Keratinocyte (primary cell): Measurements from ENCODE around the gene PTPRN2.

Source experiments
- EZH2 ChIP-seq: IDR thresholded peaks from one replicate; pipeline ENCODE4 v1.6.1; 2012; ENCODE audit warnings: inconsistent platforms, mild to moderate bottlenecking, low read length, moderate library complexity
- TF ChIP-seq, protein P1 (sequence below), 3 experiments: IDR thresholded peaks in 1 of 3; conservative IDR thresholded peaks in 1 of 3; optimal IDR thresholded peaks in 1 of 3; 2 replicates in 2 of 3; 3 replicates in 1 of 3; pipeline versions ENCODE3 to v1.5.1; 2011; ENCODE audit warnings: low read length in 3 of 3, mild to moderate bottlenecking in 3 of 3, moderate library complexity in 2 of 3, control low read depth in 1 of 3, inconsistent platforms in 1 of 3; ENCODE audit not compliant: insufficient read depth in 2 of 3; ENCODE audit errors: extremely low read depth in 1 of 3

DNA sequence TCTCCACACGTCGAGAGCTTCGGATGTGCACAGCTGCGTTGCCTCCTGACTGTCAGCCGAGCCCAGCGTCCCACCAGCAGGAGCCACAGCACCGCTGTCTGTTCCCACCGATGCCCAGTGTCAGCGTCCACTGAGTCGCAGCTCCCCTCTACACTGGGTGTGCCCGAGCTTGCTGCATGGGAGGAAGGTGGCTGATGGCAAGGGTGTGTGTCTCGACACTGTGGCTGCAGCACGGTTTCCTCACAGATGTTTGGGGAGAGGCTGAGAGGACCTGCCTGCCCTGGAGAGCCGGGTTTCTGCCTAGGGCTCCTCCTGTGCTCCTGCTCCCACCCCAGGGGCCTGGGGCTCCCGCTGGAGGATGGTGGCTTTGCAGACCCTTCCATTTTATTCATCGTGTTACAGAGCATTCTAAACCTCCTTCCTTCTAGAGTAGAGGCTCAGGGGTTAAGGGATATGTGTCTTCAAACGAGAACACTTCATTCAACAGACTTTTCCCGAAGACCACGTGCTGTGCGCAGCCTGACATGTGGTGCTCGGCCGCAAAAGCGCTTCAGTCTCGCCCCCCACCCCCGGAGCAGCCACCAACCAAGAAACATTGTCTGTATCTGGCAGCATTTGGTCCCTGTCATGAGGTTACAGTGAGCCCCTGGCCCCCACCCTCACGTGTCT lies 866.0 kb downstream of the PTPRN2 start:
- TF ChIP-seq, protein P1, sequence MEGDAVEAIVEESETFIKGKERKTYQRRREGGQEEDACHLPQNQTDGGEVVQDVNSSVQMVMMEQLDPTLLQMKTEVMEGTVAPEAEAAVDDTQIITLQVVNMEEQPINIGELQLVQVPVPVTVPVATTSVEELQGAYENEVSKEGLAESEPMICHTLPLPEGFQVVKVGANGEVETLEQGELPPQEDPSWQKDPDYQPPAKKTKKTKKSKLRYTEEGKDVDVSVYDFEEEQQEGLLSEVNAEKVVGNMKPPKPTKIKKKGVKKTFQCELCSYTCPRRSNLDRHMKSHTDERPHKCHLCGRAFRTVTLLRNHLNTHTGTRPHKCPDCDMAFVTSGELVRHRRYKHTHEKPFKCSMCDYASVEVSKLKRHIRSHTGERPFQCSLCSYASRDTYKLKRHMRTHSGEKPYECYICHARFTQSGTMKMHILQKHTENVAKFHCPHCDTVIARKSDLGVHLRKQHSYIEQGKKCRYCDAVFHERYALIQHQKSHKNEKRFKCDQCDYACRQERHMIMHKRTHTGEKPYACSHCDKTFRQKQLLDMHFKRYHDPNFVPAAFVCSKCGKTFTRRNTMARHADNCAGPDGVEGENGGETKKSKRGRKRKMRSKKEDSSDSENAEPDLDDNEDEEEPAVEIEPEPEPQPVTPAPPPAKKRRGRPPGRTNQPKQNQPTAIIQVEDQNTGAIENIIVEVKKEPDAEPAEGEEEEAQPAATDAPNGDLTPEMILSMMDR (optimal IDR thresholded peaks at IDR 0.05 in 1 of 3, IDR thresholded peaks at IDR 0.05 in 1 of 3, conservative IDR thresholded peaks at IDR 0.05 in 1 of 3; ENCODE audit: extremely low read depth in 1 of 3, insufficient read depth in 2 of 3, low read length in 3 of 3), result no peak
- TF ChIP-seq EZH2, result no peak
